B cell (primary cell): ENCODE results near the gene ZFPM1.

Source experiments
- EZH2 ChIP-seq: IDR thresholded peaks from 2 replicates; pipeline ENCODE4 v1.6.1; 2012; ENCODE audit warnings: borderline replicate concordance, low read depth, mild to moderate bottlenecking, moderate library complexity, low read length; ENCODE audit not compliant: insufficient read depth, poor library complexity, severe bottlenecking
- TF ChIP-seq, protein P1 (sequence below): fragments of 200-600 bp; IDR thresholded peaks from one replicate; pipeline ENCODE4 v1.8.0; 2022; ENCODE audit warnings: antibody characterized with exemption, mild to moderate bottlenecking

DNA sequence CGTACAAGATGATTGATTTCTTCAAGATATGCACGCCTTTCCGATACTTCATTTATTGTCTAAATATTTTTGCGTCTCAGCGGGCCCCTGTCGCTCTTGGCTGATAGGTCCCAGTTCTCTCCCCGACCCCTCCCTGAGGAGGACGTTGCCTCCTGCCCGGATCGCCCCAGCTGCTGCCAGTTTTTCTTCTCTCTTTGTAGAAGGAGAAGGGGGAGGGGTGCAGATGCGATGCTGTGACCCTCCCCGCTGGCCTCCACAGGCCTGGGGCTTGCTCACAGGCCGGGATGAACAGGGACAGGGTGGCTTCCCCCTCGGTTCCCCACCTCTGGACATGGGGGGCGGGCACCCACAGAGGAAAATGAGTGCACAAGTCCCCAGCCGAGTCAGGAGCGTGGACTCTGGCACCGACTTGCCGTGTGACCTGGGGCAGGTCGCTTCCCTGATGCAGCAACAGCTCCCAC is 63.6 kb downstream of the ZFPM1 start:
- TF ChIP-seq, protein P1, sequence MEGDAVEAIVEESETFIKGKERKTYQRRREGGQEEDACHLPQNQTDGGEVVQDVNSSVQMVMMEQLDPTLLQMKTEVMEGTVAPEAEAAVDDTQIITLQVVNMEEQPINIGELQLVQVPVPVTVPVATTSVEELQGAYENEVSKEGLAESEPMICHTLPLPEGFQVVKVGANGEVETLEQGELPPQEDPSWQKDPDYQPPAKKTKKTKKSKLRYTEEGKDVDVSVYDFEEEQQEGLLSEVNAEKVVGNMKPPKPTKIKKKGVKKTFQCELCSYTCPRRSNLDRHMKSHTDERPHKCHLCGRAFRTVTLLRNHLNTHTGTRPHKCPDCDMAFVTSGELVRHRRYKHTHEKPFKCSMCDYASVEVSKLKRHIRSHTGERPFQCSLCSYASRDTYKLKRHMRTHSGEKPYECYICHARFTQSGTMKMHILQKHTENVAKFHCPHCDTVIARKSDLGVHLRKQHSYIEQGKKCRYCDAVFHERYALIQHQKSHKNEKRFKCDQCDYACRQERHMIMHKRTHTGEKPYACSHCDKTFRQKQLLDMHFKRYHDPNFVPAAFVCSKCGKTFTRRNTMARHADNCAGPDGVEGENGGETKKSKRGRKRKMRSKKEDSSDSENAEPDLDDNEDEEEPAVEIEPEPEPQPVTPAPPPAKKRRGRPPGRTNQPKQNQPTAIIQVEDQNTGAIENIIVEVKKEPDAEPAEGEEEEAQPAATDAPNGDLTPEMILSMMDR, result no peak
- TF ChIP-seq EZH2, result no peak
